ENCODE data around the gene ITPA.

The ITPA gene

GRCh38 chr20:3209257-3209945 lies at the start of gene ITPA:
TSS of gene ITPA (plus strand) at chr20:3209498. CDS start at chr20:3209552, 54 bp downstream.
- peak within 1 kb of the TSS; percentile 76 for H3K4me3 ChIP-seq (ENCODE audit: low read depth, low read length)
- peak; percentile 67 for TF ChIP-seq POLR2A (IDR thresholded peaks at IDR 0.05; ENCODE audit: extremely low read depth, insufficient read length)
- TF ChIP-seq MYC (IDR thresholded peaks at IDR 0.05; ENCODE audit: low read depth, low read length), result peak; percentile 92
- TF ChIP-seq, protein P1, sequence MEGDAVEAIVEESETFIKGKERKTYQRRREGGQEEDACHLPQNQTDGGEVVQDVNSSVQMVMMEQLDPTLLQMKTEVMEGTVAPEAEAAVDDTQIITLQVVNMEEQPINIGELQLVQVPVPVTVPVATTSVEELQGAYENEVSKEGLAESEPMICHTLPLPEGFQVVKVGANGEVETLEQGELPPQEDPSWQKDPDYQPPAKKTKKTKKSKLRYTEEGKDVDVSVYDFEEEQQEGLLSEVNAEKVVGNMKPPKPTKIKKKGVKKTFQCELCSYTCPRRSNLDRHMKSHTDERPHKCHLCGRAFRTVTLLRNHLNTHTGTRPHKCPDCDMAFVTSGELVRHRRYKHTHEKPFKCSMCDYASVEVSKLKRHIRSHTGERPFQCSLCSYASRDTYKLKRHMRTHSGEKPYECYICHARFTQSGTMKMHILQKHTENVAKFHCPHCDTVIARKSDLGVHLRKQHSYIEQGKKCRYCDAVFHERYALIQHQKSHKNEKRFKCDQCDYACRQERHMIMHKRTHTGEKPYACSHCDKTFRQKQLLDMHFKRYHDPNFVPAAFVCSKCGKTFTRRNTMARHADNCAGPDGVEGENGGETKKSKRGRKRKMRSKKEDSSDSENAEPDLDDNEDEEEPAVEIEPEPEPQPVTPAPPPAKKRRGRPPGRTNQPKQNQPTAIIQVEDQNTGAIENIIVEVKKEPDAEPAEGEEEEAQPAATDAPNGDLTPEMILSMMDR (IDR thresholded peaks at IDR 0.05; ENCODE audit: low read depth, low read length), result no peak
- TF ChIP-seq, protein P2, sequence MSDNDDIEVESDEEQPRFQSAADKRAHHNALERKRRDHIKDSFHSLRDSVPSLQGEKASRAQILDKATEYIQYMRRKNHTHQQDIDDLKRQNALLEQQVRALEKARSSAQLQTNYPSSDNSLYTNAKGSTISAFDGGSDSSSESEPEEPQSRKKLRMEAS (IDR thresholded peaks at IDR 0.05; ENCODE audit: low read depth, low read length), result peak; percentile 92
- peak; percentile 81 for DNase-seq (ENCODE audit: low read depth)

GRCh38 chr20:3160418-3160817 lies 48.9 kb upstream of the ITPA start:
- TF ChIP-seq MYC (IDR thresholded peaks at IDR 0.05; ENCODE audit: low read depth, low read length), result no peak
- TF ChIP-seq, protein P1 (IDR thresholded peaks at IDR 0.05; ENCODE audit: low read depth, low read length), result no peak
- no peak for TF ChIP-seq POLR2A (IDR thresholded peaks at IDR 0.05; ENCODE audit: extremely low read depth, insufficient read length)
- TF ChIP-seq, protein P2 (IDR thresholded peaks at IDR 0.05; ENCODE audit: low read depth, low read length), result no peak
- H3K4me3 ChIP-seq (ENCODE audit: low read depth, low read length), result peak overlapping the region; percentile 98
- no peak for DNase-seq (ENCODE audit: low read depth)

GRCh38 chr20:3161316-3162079 lies 47.8 kb upstream of the ITPA start:
- no peak for DNase-seq (ENCODE audit: low read depth)
- no peak overlapping the region for H3K4me3 ChIP-seq (ENCODE audit: low read depth, low read length)
- TF ChIP-seq MYC (IDR thresholded peaks at IDR 0.05; ENCODE audit: low read depth, low read length) (no peak), POLR2A (IDR thresholded peaks at IDR 0.05; ENCODE audit: extremely low read depth, insufficient read length) (no peak)
- TF ChIP-seq, protein P1 (IDR thresholded peaks at IDR 0.05; ENCODE audit: low read depth, low read length), result no peak
- TF ChIP-seq, protein P2 (IDR thresholded peaks at IDR 0.05; ENCODE audit: low read depth, low read length), result no peak

GRCh38 chr20:3162080-3162611 lies 47.2 kb upstream of the ITPA start:
- no peak overlapping the region for H3K4me3 ChIP-seq (ENCODE audit: low read depth, low read length)
- TF ChIP-seq MYC (IDR thresholded peaks at IDR 0.05; ENCODE audit: low read depth, low read length) (no peak), POLR2A (IDR thresholded peaks at IDR 0.05; ENCODE audit: extremely low read depth, insufficient read length) (no peak)
- TF ChIP-seq, protein P1 (IDR thresholded peaks at IDR 0.05; ENCODE audit: low read depth, low read length), result no peak
- TF ChIP-seq, protein P2 (IDR thresholded peaks at IDR 0.05; ENCODE audit: low read depth, low read length), result no peak
- no peak for DNase-seq (ENCODE audit: low read depth)

GRCh38 chr20:3163099-3164042 lies 45.9 kb upstream of the ITPA start:
- DNase-seq (ENCODE audit: low read depth), result no peak
- TF ChIP-seq POLR2A (IDR thresholded peaks at IDR 0.05; ENCODE audit: extremely low read depth, insufficient read length), result no peak
- TF ChIP-seq, protein P2 (IDR thresholded peaks at IDR 0.05; ENCODE audit: low read depth, low read length), result no peak
- TF ChIP-seq, protein P1 (IDR thresholded peaks at IDR 0.05; ENCODE audit: low read depth, low read length), result no peak
- TF ChIP-seq MYC (IDR thresholded peaks at IDR 0.05; ENCODE audit: low read depth, low read length), result no peak
- no peak overlapping the region for H3K4me3 ChIP-seq (ENCODE audit: low read depth, low read length)

Measured in NB4 (cell line).